GM12878 (cell line): ENCODE measurements around the gene CHTOP. TPM values are rescaled to one million over a fixed set of nuclear protein-coding genes. Genes with fewer than 3 reads are reported as not detected.

Source experiments
- GABPA ChIP-seq: IDR thresholded peaks from 2 replicates; pipeline ENCODE4 v1.6.1; 2014; ENCODE audit warnings: antibody characterized with exemption, low read depth, mild to moderate bottlenecking, inconsistent platforms
- HDAC2 ChIP-seq: fragments of 200-600 bp; sonication (generic); IDR thresholded peaks from 2 replicates; pipeline ENCODE4 v1.6.1; 2017
- IKZF2 ChIP-seq, 2 experiments: fragments of 450-650 bp; IDR thresholded peaks; 2 replicates each; pipeline ENCODE4 v1.6.1; 2017; ENCODE audit warnings: mild to moderate bottlenecking in 2 of 2, moderate library complexity in 2 of 2
- IRF5 ChIP-seq: fragments of 450-650 bp; IDR thresholded peaks from 2 replicates; pipeline ENCODE4 v1.6.1; 2017; ENCODE audit warnings: borderline replicate concordance
- MYB ChIP-seq: fragments of 150-350 bp; IDR thresholded peaks from 2 replicates; pipeline ENCODE4 v1.6.1; 2014; ENCODE audit warnings: mild to moderate bottlenecking, low read depth, low read length, borderline replicate concordance
- NFYA ChIP-seq: IDR thresholded peaks from 2 replicates; pipeline ENCODE4 v1.6.1; 2011; ENCODE audit warnings: low read depth, mild to moderate bottlenecking, low read length, improper control_type of control experiment, borderline replicate concordance
- RELB ChIP-seq: fragments of 450-650 bp; IDR thresholded peaks from 2 replicates; pipeline ENCODE4 v1.6.1; 2017; ENCODE audit warnings: low read depth, mild to moderate bottlenecking, moderate library complexity
- RUNX3 ChIP-seq: IDR thresholded peaks from 2 replicates; pipeline ENCODE4 v1.6.1; 2012; ENCODE audit warnings: low read length, inconsistent platforms
- USF2 ChIP-seq: IDR thresholded peaks from 2 replicates; pipeline ENCODE4 v1.6.1; 2011; ENCODE audit warnings: low read depth, low read length, improper control_type of control experiment, borderline replicate concordance
- ZNF207 ChIP-seq: fragments of 450-650 bp; IDR thresholded peaks from 2 replicates; pipeline ENCODE4 v1.6.1; 2014; ENCODE audit warnings: antibody characterized with exemption, mild to moderate bottlenecking, borderline replicate concordance
- polyA plus RNA-seq, 11 experiments: library from polyadenylated mRNA; depleted of rRNA in 4 of 11; unstranded in 6 of 11; stranded (reverse) in 5 of 11; fragments of >200 nt; fragmentation: Nextera tagmentation in 4 of 11; fragmentation: Illumina TruSeq in 1 of 11; extraction: Ambion mirVana in 4 of 11; extraction: Trizol in 1 of 11; gene quantifications; 1 replicate in 1 of 11; 2 replicates in 10 of 11; pipeline versions ENCODE4 v1.2.1 to v1.2.3, GENCODE V29; 2011 to 2016; ENCODE audit warnings: inconsistent platforms in 2 of 11, missing spikeins in 2 of 11, low read depth in 1 of 11
- total RNA-seq, 4 experiments: library from RNA; depleted of rRNA in 3 of 4; stranded (reverse); fragments of >200 nt in 3 of 4; fragmentation: Illumina TruSeq in 1 of 4; extraction: Trizol in 1 of 4; gene quantifications; 2 replicates each; pipeline versions ENCODE4 v1.2.1 to v1.2.3, GENCODE V29; 2013 to 2021

The CHTOP gene
- total and polyA plus RNA-seq, 10 of the 15 experiments (the other 5 are each of a cell fraction or from before 2014, with no cell fraction given) = 8.4 to 93.8 (median 52.3) TPM

GRCh38 chr1:153629343-153629665 lies 4.6 kb upstream of the CHTOP start (continued):
- TF ChIP-seq IRF5 (no peak), ZNF207 (no peak), MYB (no peak), HDAC2 (no peak), RELB (no peak), NFYA (no peak), USF2 (no peak), IKZF2 (IDR thresholded peaks at IDR 0.05) (no peak), GABPA (no peak), RUNX3 (no peak)
- TF ChIP-seq, all 136 proteins: peak for 0
